Measurements from ENCODE around the gene DCK.

The DCK gene

GRCh38 chr4:71062436-71062835, 69.0 kb downstream of the DCK start:
- FAIRE-seq = no peak
- no peak for DNase-seq (ENCODE audit: insufficient read length, low spot score)
- TF ChIP-seq, protein P1, sequence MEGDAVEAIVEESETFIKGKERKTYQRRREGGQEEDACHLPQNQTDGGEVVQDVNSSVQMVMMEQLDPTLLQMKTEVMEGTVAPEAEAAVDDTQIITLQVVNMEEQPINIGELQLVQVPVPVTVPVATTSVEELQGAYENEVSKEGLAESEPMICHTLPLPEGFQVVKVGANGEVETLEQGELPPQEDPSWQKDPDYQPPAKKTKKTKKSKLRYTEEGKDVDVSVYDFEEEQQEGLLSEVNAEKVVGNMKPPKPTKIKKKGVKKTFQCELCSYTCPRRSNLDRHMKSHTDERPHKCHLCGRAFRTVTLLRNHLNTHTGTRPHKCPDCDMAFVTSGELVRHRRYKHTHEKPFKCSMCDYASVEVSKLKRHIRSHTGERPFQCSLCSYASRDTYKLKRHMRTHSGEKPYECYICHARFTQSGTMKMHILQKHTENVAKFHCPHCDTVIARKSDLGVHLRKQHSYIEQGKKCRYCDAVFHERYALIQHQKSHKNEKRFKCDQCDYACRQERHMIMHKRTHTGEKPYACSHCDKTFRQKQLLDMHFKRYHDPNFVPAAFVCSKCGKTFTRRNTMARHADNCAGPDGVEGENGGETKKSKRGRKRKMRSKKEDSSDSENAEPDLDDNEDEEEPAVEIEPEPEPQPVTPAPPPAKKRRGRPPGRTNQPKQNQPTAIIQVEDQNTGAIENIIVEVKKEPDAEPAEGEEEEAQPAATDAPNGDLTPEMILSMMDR (IDR thresholded peaks at IDR 0.05; ENCODE audit: insufficient read depth, missing control alignments) = no peak

DNA sequence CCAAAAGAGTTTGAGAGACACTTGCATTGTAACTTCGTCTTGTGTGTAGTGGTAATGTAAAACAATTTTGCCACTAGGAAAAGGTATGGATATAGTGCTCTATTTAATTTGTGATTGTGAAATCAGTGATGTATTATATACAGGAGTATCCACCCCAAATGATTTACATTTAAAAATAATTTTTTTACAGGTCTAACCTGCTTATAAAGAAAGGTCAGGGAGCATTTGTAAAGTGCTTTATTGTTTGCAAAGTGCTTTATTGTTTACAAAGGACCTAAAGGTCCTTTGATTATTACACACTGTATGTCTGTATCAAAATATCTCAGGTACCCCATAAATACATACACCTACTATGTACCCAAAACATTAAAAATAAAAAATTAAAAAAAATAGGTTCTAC, 70.3 kb downstream of the DCK start:
- FAIRE-seq (no peak), DNase-seq (ENCODE audit: insufficient read length, low spot score) (no peak)
- TF ChIP-seq, protein P1 (IDR thresholded peaks at IDR 0.05; ENCODE audit: insufficient read depth, missing control alignments) = no peak

GRCh38 chr4:71064521-71064920, 71.1 kb downstream of the DCK start:
- TF ChIP-seq, protein P1 (IDR thresholded peaks at IDR 0.05; ENCODE audit: insufficient read depth, missing control alignments) = no peak
- FAIRE-seq = no peak
- DNase-seq (ENCODE audit: insufficient read length, low spot score) = no peak

DNA sequence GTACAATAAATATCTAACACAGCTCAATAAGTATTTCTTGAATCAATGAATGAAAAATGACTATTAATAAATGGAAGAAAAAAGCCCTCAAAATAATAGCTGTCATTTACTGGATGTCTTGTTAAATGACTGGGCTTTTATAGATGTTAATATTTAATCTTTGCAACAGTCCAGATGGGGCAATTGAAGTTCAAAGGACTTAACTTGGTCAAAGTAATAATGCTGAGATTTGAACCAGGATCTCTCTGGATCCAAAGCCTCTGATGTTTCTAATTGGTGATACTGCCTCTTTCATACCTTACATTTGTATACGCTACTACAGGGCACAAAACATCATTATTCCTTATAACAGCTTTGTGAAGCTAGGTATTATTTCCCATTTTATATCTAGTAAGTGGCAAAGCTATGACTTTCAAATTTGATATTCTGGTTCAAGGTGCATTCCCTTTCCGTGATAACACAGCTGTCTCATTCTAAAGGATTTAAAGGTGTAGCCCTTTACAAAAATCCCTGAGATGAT, 72.6 kb downstream of the DCK start:
- TF ChIP-seq, protein P1 (IDR thresholded peaks at IDR 0.05; ENCODE audit: insufficient read depth, missing control alignments) = no peak
- FAIRE-seq = peak; percentile 29
- no peak for DNase-seq (ENCODE audit: insufficient read length, low spot score)

DNA sequence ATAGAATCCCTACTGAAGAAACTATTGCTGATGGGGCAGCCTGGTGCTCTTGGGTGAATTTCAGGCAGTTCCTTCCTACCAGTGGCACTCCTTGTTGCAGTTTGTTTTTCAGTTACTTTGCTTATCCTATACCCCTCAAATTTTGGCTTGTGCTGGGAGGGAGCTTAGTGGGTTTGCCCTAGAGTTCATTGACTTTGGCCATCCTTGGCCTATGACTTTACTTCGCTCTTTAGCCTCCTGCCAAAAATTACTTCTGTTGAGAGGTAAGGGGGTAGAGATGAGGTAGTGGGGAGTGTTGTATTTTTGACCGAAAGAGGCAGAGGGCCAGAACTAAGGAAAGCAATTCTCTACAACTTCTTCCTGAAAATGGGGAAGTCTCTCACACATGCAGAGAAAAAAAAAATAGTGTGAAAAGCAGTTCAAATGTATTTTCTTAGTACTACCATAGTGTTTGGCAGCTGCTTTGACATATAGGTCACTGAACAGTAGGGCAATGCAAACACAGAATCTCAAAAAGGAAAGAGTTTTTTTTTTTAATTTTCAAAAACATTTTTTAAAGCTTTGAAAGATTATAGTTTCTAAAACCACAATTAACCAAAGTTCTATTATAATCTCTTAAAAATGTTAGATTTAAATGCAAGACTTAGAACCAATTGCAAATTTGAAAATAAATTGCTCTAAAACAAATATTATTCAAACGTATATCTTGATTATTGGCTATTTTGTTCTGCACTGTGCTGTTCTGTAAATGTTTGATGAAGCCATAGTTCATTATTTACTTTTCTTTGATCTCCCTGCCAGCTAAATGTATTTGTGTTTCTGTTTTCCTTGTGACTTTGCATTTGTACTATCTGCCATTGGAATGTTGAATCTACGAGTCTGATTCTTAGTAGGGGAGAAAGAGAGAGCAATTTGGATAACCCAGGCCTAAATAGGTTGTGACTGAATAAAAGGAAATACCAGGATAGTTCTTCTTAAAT, 73.6 kb downstream of the DCK start:
- TF ChIP-seq, protein P1 (IDR thresholded peaks at IDR 0.05; ENCODE audit: insufficient read depth, missing control alignments) = no peak
- DNase-seq (ENCODE audit: insufficient read length, low spot score) = no peak
- no peak for FAIRE-seq

GRCh38 chr4:71069063-71069462, 75.6 kb downstream of the DCK start:
- TF ChIP-seq, protein P1 (IDR thresholded peaks at IDR 0.05; ENCODE audit: insufficient read depth, missing control alignments) = no peak
- FAIRE-seq (no peak), DNase-seq (ENCODE audit: insufficient read length, low spot score) (no peak)

GRCh38 chr4:71070015-71070414, 76.6 kb downstream of the DCK start:
- TF ChIP-seq, protein P1 (IDR thresholded peaks at IDR 0.05; ENCODE audit: insufficient read depth, missing control alignments) = no peak
- DNase-seq (ENCODE audit: insufficient read length, low spot score) = no peak
- FAIRE-seq = no peak

All from D721Med (cell line).